ENCODE measurements around the gene GMPR2.

The GMPR2 gene

GRCh38 chr14:24269910-24270536 lies 37.3 kb downstream of the GMPR2 start:
- H3K27me3 ChIP-seq (ENCODE audit: low read length), result no peaks in the 10 kb centered on the region
- H3K4me3 ChIP-seq (ENCODE audit: insufficient read depth, low read length, poor library complexity, severe bottlenecking), result no peak overlapping the region
- H4K20me1 ChIP-seq (ENCODE audit: low read depth, low read length), result no peaks in the 10 kb centered on the region
- H3K9me2 ChIP-seq (replicated peaks; ENCODE audit: insufficient read depth, low read length), result no peaks in the 10 kb centered on the region
- H3F3A ChIP-seq (ENCODE audit: insufficient read depth), result peaks cover 11% of the 10 kb centered on the region
- no peak overlapping the region for H3K27ac ChIP-seq (ENCODE audit: low read depth, low read length)
- H3K36me3 ChIP-seq (ENCODE audit: low read length), result no peaks in the 10 kb centered on the region
- H2AFZ ChIP-seq (ENCODE audit: low read depth, low read length, severe bottlenecking), result no peak overlapping the region
- TF ChIP-seq EZH2phosphoT487 (conservative IDR thresholded peaks at IDR 0.05; ENCODE audit: low read length) (no peak), CTCF (IDR thresholded peaks at IDR 0.05; ENCODE audit: insufficient read depth, low read length, poor library complexity, severe bottlenecking) (no peak)
- 0 out of 2 replicates have a peak, but pooled peaks cover 2% of the 10 kb centered on the region for H3K79me2 ChIP-seq (ENCODE audit: insufficient read depth, low read length)
- peak overlapping the region; percentile 77 for H3K9ac ChIP-seq (ENCODE audit: low read length)
- no peaks in the 10 kb centered on the region for H3K9me3 ChIP-seq (ENCODE audit: insufficient read depth, low read length)
- peak overlapping the region; percentile 66 for H3K4me2 ChIP-seq (ENCODE audit: low read depth, low read length, poor library complexity, severe bottlenecking)

GRCh38 chr14:24270537-24271133 lies 37.9 kb downstream of the GMPR2 start:
- Histone ChIP-seq H3K9me3 (ENCODE audit: insufficient read depth, low read length) (no peaks in the 10 kb centered on the region), H3K4me2 (ENCODE audit: low read depth, low read length, poor library complexity, severe bottlenecking) (peak overlapping the region; percentile 66), H4K20me1 (ENCODE audit: low read depth, low read length) (no peaks in the 10 kb centered on the region), H3K27ac (ENCODE audit: low read depth, low read length) (peak overlapping the region; percentile 81), H3K9ac (ENCODE audit: low read length) (peak overlapping the region; percentile 77), H3K27me3 (ENCODE audit: low read length) (no peaks in the 10 kb centered on the region), H3K9me2 (replicated peaks; ENCODE audit: insufficient read depth, low read length) (no peaks in the 10 kb centered on the region), H2AFZ (ENCODE audit: low read depth, low read length, severe bottlenecking) (peak overlapping the region; percentile 60), H3K36me3 (ENCODE audit: low read length) (no peaks in the 10 kb centered on the region), H3K4me3 (ENCODE audit: insufficient read depth, low read length, poor library complexity, severe bottlenecking) (peak overlapping the region; percentile 70), H3K79me2 (ENCODE audit: insufficient read depth, low read length) (0 out of 2 replicates have a peak, but pooled peaks cover 2% of the 10 kb centered on the region), H3F3A (ENCODE audit: insufficient read depth) (peaks cover 11% of the 10 kb centered on the region)
- TF ChIP-seq CTCF (IDR thresholded peaks at IDR 0.05; ENCODE audit: insufficient read depth, low read length, poor library complexity, severe bottlenecking) (no peak), EZH2phosphoT487 (conservative IDR thresholded peaks at IDR 0.05; ENCODE audit: low read length) (no peak)

- Histone ChIP-seq H3K4me2 (ENCODE audit: low read depth, low read length, poor library complexity, severe bottlenecking) (peak within 1 kb of the TSS; percentile 66), H3K9me3 (ENCODE audit: insufficient read depth, low read length) (no peaks in the 10 kb centered on the region), H3K27ac (ENCODE audit: low read depth, low read length) (peak within 1 kb of the TSS; percentile 81), H3K79me2 (ENCODE audit: insufficient read depth, low read length) (0 out of 2 replicates have a peak, but pooled peaks cover 2% of the 10 kb centered on the region), H3K4me3 (ENCODE audit: insufficient read depth, low read length, poor library complexity, severe bottlenecking) (peak within 1 kb of the TSS; percentile 70), H4K20me1 (ENCODE audit: low read depth, low read length) (no peaks in the 10 kb centered on the region), H3K9ac (ENCODE audit: low read length) (peak within 1 kb of the TSS; percentile 77), H3K36me3 (ENCODE audit: low read length) (no peaks in the 10 kb centered on the region), H3F3A (ENCODE audit: insufficient read depth) (peaks cover 11% of the 10 kb centered on the region), H3K9me2 (replicated peaks; ENCODE audit: insufficient read depth, low read length) (no peaks in the 10 kb centered on the region), H2AFZ (ENCODE audit: low read depth, low read length, severe bottlenecking) (peak within 1 kb of the TSS; percentile 60), H3K27me3 (ENCODE audit: low read length) (no peaks in the 10 kb centered on the region)
- TF ChIP-seq EZH2phosphoT487 (conservative IDR thresholded peaks at IDR 0.05; ENCODE audit: low read length) (no peak), CTCF (IDR thresholded peaks at IDR 0.05; ENCODE audit: insufficient read depth, low read length, poor library complexity, severe bottlenecking) (peak; percentile 62)
Observed at GRCh38 chr14:24271134-24271833, 38.6 kb downstream of the GMPR2 start, which contains the start of gene RABGGTA. RABGGTA (minus strand) TSS chr14:24271597; CDS start chr14:24271115, 482 bp downstream.
